ENCODE measurements around the gene CWC27.

Gene CWC27

GRCh38 chr5:65041296-65042158 is 272.8 kb downstream of the CWC27 start:
- DNase-seq, result no peak

GRCh38 chr5:65043843-65044359 is 275.2 kb downstream of the CWC27 start:
- no peak for DNase-seq

GRCh38 chr5:65047225-65047624 is 278.5 kb downstream of the CWC27 start:
- DNase-seq, result no peak

GRCh38 chr5:65047948-65048690 is 279.4 kb downstream of the CWC27 start:
- DNase-seq, result no peak

- DNase-seq, result no peak
Observed at GRCh38 chr5:65050140-65050539, 281.4 kb downstream of the CWC27 start.

- DNase-seq, result no peak
Observed at GRCh38 chr5:65050826-65051498, 282.2 kb downstream of the CWC27 start.

DNA sequence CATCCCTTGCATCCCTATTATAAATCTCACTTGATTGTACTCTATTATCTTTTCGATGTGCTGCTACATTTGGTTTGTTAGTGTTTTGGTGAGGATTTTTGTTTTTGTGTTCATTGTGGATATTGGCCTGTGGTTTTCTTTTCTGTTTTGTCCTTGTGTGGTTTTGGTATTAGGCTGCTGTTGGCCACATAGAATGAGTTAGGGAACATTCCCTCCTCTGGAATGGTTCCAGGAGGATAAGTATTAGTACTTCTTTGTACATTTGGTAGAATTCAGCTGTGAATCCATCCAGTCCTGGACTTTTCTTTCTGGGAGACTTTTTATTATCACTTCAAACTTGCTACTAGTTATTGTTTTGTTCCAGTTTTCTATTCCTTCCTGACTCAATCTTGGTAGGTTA is 287.2 kb downstream of the CWC27 start:
- DNase-seq, result no peak

- DNase-seq, result no peak
Observed at GRCh38 chr5:65059681-65060598, 291.2 kb downstream of the CWC27 start.

GRCh38 chr5:65061250-65061973 is 292.7 kb downstream of the CWC27 start:
- no peak for DNase-seq

DNA sequence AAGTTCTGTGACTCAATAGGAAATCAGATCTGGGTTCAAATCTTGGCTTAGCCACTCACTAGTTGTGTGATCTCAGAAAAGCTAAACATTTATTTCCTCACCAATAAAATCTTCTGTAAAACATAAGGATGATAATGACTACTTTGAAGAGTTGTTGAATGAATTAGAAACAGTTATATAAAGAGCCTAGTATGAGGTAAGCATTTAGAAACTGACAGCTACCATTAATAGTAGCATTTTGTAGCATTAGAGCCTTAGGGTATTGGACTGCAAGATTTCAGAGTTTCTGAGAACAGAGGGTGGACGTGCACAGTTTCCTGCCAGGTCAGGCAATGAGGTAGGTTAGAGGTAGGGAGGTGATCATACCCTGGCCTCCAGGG is 293.2 kb downstream of the CWC27 start:
- DNase-seq, result no peak

DNA sequence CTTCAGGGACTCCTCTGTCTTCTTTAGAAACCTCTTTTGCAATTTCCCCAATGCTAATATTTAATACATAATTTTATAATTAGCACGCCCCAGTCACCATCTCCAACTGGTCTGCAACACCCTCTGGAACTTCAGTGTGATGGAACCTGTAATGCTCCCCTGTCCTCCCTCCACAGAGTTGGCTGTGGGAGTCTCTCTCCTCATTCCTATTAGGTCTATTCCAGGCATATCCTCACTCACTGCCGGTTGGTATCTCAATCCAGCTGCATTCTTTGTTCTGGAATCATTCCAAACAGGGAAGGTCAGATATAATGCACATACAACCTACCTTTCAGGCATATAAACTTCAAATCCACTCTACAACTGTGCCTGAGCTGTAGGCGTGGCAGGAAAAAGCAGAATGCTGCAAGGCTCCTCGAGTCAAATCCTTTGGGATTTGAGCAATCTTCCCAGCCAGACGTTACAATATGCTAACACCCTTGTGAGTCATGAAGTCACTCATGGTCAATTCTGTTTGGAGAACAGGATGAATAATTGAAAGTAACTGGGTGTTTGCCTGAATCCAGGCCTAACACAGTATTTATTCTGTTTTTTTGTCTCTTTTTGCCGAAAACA is 293.8 kb downstream of the CWC27 start:
- no peak for DNase-seq

GRCh38 chr5:65065001-65065511 is 296.3 kb downstream of the CWC27 start:
- no peak for DNase-seq

GRCh38 chr5:65066387-65067146 is 297.8 kb downstream of the CWC27 start:
- no peak for DNase-seq

DNA sequence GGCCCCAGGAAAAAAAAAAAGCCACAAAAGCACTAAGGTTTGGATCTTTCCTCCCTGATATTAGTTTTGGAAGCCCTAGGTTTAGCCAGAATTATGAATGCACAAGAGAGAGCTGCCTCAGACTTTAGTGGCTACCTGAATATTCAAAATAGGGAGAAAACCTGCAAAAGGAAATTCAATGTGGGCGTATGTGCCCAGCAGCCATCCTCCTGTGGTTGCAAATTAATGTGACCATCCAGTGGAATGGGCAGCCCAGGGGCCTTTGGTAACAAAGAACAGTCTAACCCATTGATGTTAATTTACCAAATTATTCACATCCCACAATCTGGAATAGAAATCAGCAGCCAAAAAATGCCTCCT is 298.4 kb downstream of the CWC27 start:
- DNase-seq, result no peak

Measured in NCI-H774 (cell line).